Endothelial cell of umbilical vein (primary cell): Measurements from ENCODE around the gene ERCC4.

Experiments used
- EZH2 ChIP-seq: IDR thresholded peaks from 2 replicates; pipeline ENCODE4 v1.6.1; 2012; ENCODE audit warnings: borderline replicate concordance, low read depth, mild to moderate bottlenecking, moderate library complexity, low read length, inconsistent platforms; ENCODE audit not compliant: severe bottlenecking
- FOS ChIP-seq: IDR thresholded peaks from 2 replicates; pipeline ENCODE4 v1.6.1; 2011; ENCODE audit warnings: mild to moderate bottlenecking, low read length, moderate library complexity, borderline replicate concordance; ENCODE audit not compliant: insufficient read depth
- MAX ChIP-seq: IDR thresholded peaks from 2 replicates; pipeline ENCODE4 v1.6.1; 2011; ENCODE audit not compliant: insufficient read depth, insufficient read length
- MYC ChIP-seq: IDR thresholded peaks from one replicate; pipeline ENCODE4 v1.6.1; 2011; ENCODE audit warnings: mild to moderate bottlenecking, low read depth, low read length
- POLR2A ChIP-seq: IDR thresholded peaks from 2 replicates; pipeline ENCODE4 v1.6.1; 2012; ENCODE audit warnings: low read depth, mild to moderate bottlenecking, control low read depth, low read length
- POLR2AphosphoS5 ChIP-seq: IDR thresholded peaks from 2 replicates; pipeline ENCODE4 v1.6.1; 2012; ENCODE audit warnings: low read depth, mild to moderate bottlenecking, control low read depth, low read length, moderate library complexity; ENCODE audit not compliant: insufficient read depth
- TF ChIP-seq, protein P1 (sequence below), 2 donors: IDR thresholded peaks; 1 replicate in 1 of 2; 2 replicates in 1 of 2; pipeline ENCODE4 v1.5.1; 2011; ENCODE audit warnings: low read length in 2 of 2, mild to moderate bottlenecking in 2 of 2, moderate library complexity in 2 of 2, control low read depth in 1 of 2, inconsistent platforms in 1 of 2, low read depth in 1 of 2; ENCODE audit not compliant: insufficient read depth in 1 of 2; ENCODE audit errors: extremely low read depth in 1 of 2

DNA sequence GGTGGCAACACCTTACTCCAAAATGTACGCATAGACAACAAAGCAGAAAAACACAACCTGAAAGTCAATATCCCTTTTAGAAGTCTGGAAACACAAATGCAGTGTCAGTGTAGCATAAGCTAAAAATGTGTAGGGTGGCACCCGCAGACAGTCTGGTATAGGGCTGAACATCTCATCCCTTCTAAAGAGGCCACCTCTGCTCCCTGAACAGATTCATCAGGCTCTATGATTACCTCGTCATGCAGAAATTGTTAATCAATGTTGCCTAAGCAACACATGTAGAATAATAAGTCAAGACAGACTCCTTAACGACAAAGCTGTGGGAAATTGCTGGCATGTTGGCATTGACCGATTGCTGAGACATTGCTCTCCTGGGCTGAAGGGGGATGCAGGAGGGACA is 33.3 kb upstream of the ERCC4 start:
- TF ChIP-seq, protein P1, sequence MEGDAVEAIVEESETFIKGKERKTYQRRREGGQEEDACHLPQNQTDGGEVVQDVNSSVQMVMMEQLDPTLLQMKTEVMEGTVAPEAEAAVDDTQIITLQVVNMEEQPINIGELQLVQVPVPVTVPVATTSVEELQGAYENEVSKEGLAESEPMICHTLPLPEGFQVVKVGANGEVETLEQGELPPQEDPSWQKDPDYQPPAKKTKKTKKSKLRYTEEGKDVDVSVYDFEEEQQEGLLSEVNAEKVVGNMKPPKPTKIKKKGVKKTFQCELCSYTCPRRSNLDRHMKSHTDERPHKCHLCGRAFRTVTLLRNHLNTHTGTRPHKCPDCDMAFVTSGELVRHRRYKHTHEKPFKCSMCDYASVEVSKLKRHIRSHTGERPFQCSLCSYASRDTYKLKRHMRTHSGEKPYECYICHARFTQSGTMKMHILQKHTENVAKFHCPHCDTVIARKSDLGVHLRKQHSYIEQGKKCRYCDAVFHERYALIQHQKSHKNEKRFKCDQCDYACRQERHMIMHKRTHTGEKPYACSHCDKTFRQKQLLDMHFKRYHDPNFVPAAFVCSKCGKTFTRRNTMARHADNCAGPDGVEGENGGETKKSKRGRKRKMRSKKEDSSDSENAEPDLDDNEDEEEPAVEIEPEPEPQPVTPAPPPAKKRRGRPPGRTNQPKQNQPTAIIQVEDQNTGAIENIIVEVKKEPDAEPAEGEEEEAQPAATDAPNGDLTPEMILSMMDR (IDR thresholded peaks at IDR 0.05; ENCODE audit: extremely low read depth in 1 of 2, insufficient read depth in 1 of 2, low read depth in 1 of 2, low read length in 2 of 2), result no peak
- no peak for TF ChIP-seq EZH2
- TF ChIP-seq POLR2A, result no peak
- TF ChIP-seq MYC, result no peak
- no peak for TF ChIP-seq FOS
- no peak for TF ChIP-seq MAX
- no peak for TF ChIP-seq POLR2AphosphoS5
